Right lobe of liver (tissue), 6 donors: ENCODE data around the gene MACC1. TPM values are rescaled to one million over a fixed set of nuclear protein-coding genes. Genes with fewer than 3 reads are reported as not detected.

Experiments
- ATAC-seq, 4 donors: fragments of 200-7000 bp; cut with Tn5 transposase; one replicate each; pipeline ENCODE4 v1.9.1; 2020; ENCODE audit warnings: mild to moderate bottlenecking in 4 of 4, moderate library complexity in 4 of 4
- DNase-seq, 3 donors: peaks; one replicate each; pipeline ENCODE4 v3.0.0-alpha.2; 2020
- H3K27ac ChIP-seq, 3 donors: fragments of 200-600 bp; one replicate each; pipeline ENCODE4 v1.8.0; 2022
- H3K27me3 ChIP-seq, 2 donors: fragments of 200-600 bp; one replicate each; pipeline ENCODE4 v1.8.0; 2022
- H3K36me3 ChIP-seq, 4 donors: fragments of 200-600 bp; sonication (generic) in 1 of 4; one replicate each; pipeline versions ENCODE4 v1.5.1 to v1.8.0; 2017 to 2022; ENCODE audit warnings: control low read depth in 1 of 4
- H3K4me1 ChIP-seq, 4 donors: fragments of 200-600 bp; sonication (generic) in 1 of 4; one replicate each; pipeline versions ENCODE4 v1.5.1 to v1.8.0; 2017 to 2022; ENCODE audit warnings: control low read depth in 1 of 4
- H3K4me3 ChIP-seq, 3 donors: fragments of 200-600 bp; one replicate each; pipeline ENCODE4 v1.8.0; 2022
- H3K9me3 ChIP-seq, 4 donors: fragments of 200-600 bp; sonication (generic) in 1 of 4; one replicate each; pipeline versions ENCODE4 v1.5.1 to v1.8.0; 2017 to 2022; ENCODE audit warnings: control low read depth in 1 of 4
- POLR2A ChIP-seq: fragments of 450-650 bp; IDR thresholded peaks from one replicate; pipeline ENCODE4 v1.6.1; 2017; ENCODE audit warnings: antibody characterized with exemption, mild to moderate bottlenecking
- WGBS: methylation state at CpG from one replicate; pipeline ENCODE4 v1.1.6; 2018; ENCODE audit warnings: low coverage, low lambda C conversion rate; ENCODE audit not compliant: insufficient coverage; ENCODE audit errors: missing lambda C conversion rate; 5-methylcytosine and 5-hydroxymethylcytosine counted together
- intact Hi-C, 2 donors: fragments of 100-400 bp; cut with DNase I; formaldehyde crosslinking; loops; one replicate each; pipeline versions ENCODE4 v1.11.2 to v1.14.1; 2022
- total RNA-seq, 6 experiments: library from RNA; depleted of rRNA in 2 of 6; stranded (reverse); fragments of >200 nt in 2 of 6; fragmentation: NEBNext Ultra II Directional in 3 of 6; extraction: Animal tissue kit (Norgen Biotek cat#: 25700) in 3 of 6; gene quantifications; one replicate each; pipeline versions ENCODE4 v1.1.0 to v1.2.4, GENCODE V29; 2016 to 2023
- TF ChIP-seq, protein P1 (sequence below), 4 donors: fragments of 200-600 bp in 3 of 4; fragments of 450-650 bp in 1 of 4; IDR thresholded peaks; one replicate each; pipeline versions ENCODE4 v1.5.1 to v1.8.0; 2016 to 2022; ENCODE audit warnings: antibody characterized with exemption in 4 of 4, mild to moderate bottlenecking in 2 of 4
- donor health status: DM: no; HTN: yes; CAD: no.
- donor health status: DM: no; HTN: no; CAD: no.
- donor health status: DM: no; HTN: no; CAD: no.
- donor health status: DM: no; HTN: yes; CAD: no.
- donor health status: DM: no; HTN: yes; CAD: no.

The MACC1 gene
- total RNA-seq, 6 experiments from 2014 or later = 0.13 to 0.93 (median 0.32) TPM

GRCh38 chr7:20085086-20085485 lies 132.1 kb downstream of the MACC1 start:
- DNase-seq = no peak
- Histone ChIP-seq H3K4me1 (no peaks in the 10 kb centered on the region), H3K36me3 (no peaks in the 10 kb centered on the region), H3K4me3 (no peak overlapping the region), H3K27ac (no peak overlapping the region), H3K9me3 (no peaks in the 10 kb centered on the region), H3K27me3 (no peaks in the 10 kb centered on the region)
- ATAC-seq = no peak
- no peak for TF ChIP-seq POLR2A
- TF ChIP-seq, protein P1, sequence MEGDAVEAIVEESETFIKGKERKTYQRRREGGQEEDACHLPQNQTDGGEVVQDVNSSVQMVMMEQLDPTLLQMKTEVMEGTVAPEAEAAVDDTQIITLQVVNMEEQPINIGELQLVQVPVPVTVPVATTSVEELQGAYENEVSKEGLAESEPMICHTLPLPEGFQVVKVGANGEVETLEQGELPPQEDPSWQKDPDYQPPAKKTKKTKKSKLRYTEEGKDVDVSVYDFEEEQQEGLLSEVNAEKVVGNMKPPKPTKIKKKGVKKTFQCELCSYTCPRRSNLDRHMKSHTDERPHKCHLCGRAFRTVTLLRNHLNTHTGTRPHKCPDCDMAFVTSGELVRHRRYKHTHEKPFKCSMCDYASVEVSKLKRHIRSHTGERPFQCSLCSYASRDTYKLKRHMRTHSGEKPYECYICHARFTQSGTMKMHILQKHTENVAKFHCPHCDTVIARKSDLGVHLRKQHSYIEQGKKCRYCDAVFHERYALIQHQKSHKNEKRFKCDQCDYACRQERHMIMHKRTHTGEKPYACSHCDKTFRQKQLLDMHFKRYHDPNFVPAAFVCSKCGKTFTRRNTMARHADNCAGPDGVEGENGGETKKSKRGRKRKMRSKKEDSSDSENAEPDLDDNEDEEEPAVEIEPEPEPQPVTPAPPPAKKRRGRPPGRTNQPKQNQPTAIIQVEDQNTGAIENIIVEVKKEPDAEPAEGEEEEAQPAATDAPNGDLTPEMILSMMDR (IDR thresholded peaks at IDR 0.05) = no peak
- WGBS = 42% methylated on average over 4 of the region's 4 CpGs
- intact Hi-C loops = no loop called here

Other genes with a start within 250 kb of the MACC1 start
- gene ITGB8, start 113.5 kb upstream of the MACC1 start, total RNA-seq = under 1 TPM; 0.43 to 0.70 (median 0.56) TPM